GM21576 (cell line): ENCODE data around the gene ITPKB.

Source experiments
- ATAC-seq: cut with Tn5 transposase; IDR thresholded peaks from one replicate; pipeline ENCODE4 v1.9.1; 2021; ENCODE audit warnings: mild to moderate bottlenecking, moderate library complexity; ENCODE audit not compliant: unreplicated experiment

ITPKB gene

GRCh38 chr1:226688056-226688748, 50.9 kb downstream of the ITPKB start:
- ATAC-seq, result no peak

GRCh38 chr1:226687426-226687825, 51.7 kb downstream of the ITPKB start:
- no peak for ATAC-seq

GRCh38 chr1:226686440-226687425, 52.3 kb downstream of the ITPKB start:
- ATAC-seq, result no peak

- no peak for ATAC-seq
Measured at GRCh38 chr1:226685196-226685820, 53.8 kb downstream of the ITPKB start.

GRCh38 chr1:226684026-226684425, 55.1 kb downstream of the ITPKB start:
- ATAC-seq, result no peak

GRCh38 chr1:226682871-226683814, 55.9 kb downstream of the ITPKB start:
- ATAC-seq, result no peak

GRCh38 chr1:226681652-226682493, 57.2 kb downstream of the ITPKB start:
- ATAC-seq, result no peak

GRCh38 chr1:226680653-226681052, 58.4 kb downstream of the ITPKB start:
- no peak for ATAC-seq

GRCh38 chr1:226679853-226680516, 59.1 kb downstream of the ITPKB start:
- ATAC-seq, result peak; percentile 47

GRCh38 chr1:226679262-226679661, 59.8 kb downstream of the ITPKB start:
- no peak for ATAC-seq

- no peak for ATAC-seq
Measured at GRCh38 chr1:226678701-226679100, 60.4 kb downstream of the ITPKB start.

GRCh38 chr1:226678251-226678650, 60.8 kb downstream of the ITPKB start:
- ATAC-seq, result no peak

GRCh38 chr1:226677027-226678020, 61.8 kb downstream of the ITPKB start:
- ATAC-seq, result peak; percentile 34

- no peak for ATAC-seq
Measured at GRCh38 chr1:226676381-226676780, 62.7 kb downstream of the ITPKB start.

- ATAC-seq, result no peak
Measured at GRCh38 chr1:226675715-226676357, 63.2 kb downstream of the ITPKB start.

- ATAC-seq, result peak; percentile 68
Measured at GRCh38 chr1:226674892-226675714, 64.0 kb downstream of the ITPKB start.
